Measurements from ENCODE around the gene CXCR5.
A peak's percentile ranks its signal among the peaks of the same experiment; 100 is the strongest.

Gene CXCR5

GRCh38 chr11:118928870-118929500, 45.3 kb downstream of the CXCR5 start:
- peak in 1 of 3 donors; percentile 64 for DNase-seq

GRCh38 chr11:118929501-118930093, 45.9 kb downstream of the CXCR5 start:
- peak; percentile 61 to 81 (median 66) for DNase-seq

DNA sequence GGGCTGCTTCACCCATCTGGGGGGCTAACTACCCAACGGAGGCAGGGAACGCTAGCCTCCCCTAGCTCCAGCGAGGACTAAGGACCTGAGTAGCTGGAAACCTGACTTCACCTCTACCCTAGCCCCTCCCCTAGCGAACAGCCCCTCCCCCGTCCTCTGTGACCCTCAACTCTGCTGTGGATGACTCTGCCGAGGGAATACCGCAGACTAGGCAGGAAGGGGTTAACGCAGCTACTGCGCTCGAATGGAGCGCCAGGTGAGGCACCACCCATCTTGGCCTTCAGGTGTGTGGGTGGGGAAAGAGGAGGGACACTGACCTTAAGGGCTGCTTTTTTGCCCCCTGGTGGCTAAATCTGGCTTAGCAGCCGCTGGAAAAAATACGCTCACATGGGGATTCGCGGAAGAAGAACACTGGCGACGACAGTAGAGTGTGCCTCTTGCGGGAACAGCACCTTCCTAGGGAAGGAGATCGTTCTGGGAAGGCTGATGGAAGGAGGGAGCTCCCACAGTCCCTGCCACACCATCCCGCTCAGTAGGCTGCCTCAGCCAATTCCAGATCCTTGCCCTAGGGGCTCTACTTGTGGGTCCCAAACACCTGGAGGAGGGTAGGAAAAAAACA, 46.5 kb downstream of the CXCR5 start:
- DNase-seq, result peak; percentile 88 to 89 (median 88)

DNA sequence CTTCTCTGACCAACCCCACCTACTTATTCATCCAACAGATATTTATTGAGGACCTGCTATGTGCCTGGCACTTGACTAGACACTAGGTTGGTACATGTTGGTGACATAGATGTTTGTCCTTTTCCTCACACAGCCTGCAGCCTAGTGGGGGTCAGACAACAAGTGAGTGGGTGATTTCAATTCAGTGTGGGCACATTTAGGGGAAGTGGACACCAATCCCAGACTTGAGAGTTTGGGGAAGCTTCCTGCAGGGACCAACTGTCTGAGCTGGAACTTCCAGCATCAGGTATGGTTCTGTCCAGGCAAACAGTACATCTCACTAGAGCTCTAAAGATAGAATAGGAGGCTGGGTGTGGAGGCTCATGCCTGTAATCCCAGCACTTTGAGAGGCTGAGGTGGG, 47.9 kb downstream of the CXCR5 start:
- DNase-seq, result peak in 1 of 3 donors; percentile 40

DNA sequence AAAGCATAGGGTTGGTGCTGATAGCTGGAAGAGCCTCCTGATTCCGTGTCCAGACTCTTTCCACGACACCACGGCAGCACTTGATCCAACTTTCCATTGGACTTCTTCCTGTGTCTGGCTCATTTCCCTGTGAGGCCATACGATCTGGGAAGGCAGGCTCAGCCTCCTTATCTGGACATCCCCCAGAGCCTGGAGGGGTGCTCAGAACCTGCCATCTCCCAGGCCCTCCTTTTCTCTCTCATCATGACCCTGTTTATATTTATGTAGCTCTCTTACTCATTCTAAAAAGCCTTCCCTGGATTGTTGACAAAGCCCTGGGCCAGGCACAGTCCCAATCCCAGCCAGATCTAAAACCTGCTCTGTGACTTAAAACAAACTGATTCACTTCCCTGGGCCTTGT, 49.8 kb downstream of the CXCR5 start:
- no peak for DNase-seq

GRCh38 chr11:118935376-118935775, 51.7 kb downstream of the CXCR5 start:
- DNase-seq, result no peak

DNA sequence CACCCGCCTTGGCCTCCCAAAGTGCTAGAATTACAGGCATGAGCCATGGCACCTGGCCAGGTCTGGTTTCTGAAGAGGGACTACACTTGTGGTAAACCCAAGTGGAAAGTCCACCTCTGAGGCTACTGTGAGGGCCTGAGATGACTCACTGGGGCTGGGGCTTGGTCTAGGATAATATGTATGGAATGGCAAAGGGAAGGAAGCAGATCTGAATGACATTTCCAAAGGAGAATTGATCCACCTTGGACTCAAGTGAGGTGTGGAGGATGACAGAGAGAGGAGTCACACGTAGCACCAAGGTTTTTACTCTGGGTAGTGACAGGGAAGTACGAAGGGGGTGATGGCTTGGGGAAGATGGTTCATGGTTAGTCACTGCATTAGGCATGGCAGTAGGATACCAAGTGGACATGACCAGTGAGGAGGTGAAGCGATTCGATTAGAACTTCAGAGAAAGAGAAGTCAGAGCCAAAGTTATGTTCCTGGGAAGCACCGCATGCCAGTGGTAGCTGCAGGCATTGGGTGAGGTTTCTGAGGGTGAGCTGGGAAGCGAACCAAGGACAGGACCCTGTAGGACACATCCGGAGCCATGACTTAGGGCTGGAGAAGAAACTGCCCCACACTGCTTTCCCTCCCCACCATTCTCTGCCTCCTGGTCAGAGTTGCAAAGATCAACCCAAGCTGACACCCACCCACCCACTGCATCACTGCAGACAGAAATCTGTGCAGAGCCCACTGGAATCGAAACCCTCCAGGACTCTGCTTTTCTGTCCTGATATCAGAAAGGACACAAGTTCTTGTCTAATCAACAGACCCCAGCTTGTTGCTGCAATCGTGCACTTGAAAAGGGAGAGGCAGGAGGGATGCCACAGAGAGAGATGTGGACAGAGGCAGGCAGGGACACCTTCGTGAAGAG, 55.1 kb downstream of the CXCR5 start:
- peak in 2 of 3 donors; percentile 20 to 29 for DNase-seq

DNA sequence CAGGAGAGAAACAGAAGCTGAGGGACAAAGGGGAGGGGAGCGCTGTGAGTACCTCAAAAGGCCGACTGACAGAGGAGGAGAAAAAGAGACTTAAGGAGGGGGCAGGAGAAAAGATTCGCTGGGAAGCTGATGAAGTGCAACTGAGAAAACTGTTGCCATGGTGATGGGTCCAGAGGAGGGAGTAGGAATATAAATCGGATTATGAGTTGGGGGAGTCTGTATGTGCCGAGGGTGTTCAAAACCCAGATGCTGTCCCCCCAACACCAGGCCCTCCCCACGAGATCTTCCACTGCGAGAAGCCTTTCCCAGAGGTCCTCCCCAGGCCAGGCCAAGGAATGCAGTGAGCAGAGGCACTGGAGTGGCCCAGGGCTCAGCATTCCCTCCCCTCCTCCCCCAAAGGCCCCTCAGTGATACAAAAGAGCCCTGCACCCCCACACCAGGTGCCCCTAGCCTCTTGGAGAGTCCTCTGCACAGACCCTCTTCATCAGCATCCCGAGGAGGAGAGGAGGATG, 55.8 kb downstream of the CXCR5 start:
- DNase-seq, result no peak

- peak; percentile 72 to 84 (median 73) for DNase-seq
Measured at GRCh38 chr11:118939953-118940598, 56.4 kb downstream of the CXCR5 start.

DNA sequence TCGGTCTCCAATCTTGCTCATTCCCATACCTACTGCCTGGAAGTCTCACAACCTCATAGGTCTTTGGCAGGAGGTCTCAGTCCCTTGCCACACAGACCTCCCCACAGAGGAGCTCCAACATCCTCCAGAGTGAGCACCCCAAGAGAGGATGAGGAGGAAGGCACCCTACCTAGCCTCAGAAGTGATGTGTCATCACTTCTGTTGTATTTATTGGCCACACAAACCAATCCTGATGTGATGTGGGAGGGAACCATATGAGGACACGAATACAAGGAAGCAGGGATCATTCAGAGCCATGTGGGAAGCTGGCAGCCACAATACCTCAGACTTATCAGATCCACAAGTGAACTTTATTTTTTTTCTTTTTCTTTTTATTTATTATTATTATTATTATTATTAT, 63.4 kb downstream of the CXCR5 start:
- no peak for DNase-seq

Measured in suppressor macrophage treated with lipopolysaccharide for 1 hour (primary cell).